H1 (cell line): Measurements from ENCODE around the gene CELA1.

Experiments
- CEBPB ChIP-seq: IDR thresholded peaks from 2 replicates; pipeline ENCODE4 v1.6.1; 2012; ENCODE audit warnings: low read depth, low read length
- EP300 ChIP-seq, 2 experiments: IDR thresholded peaks; 1 replicate in 1 of 2; 2 replicates in 1 of 2; pipeline ENCODE4 v1.6.1; 2011 to 2012; ENCODE audit warnings: low read depth in 2 of 2, low read length in 2 of 2, mild to moderate bottlenecking in 2 of 2, borderline replicate concordance in 1 of 2, inconsistent platforms in 1 of 2, moderate library complexity in 1 of 2
- EZH2 ChIP-seq: fragments of 200-600 bp; sonication (generic); IDR thresholded peaks from 2 replicates; pipeline ENCODE4 v1.7.1; 2012; ENCODE audit warnings: low read depth, mild to moderate bottlenecking, moderate library complexity, low read length, inconsistent platforms; ENCODE audit not compliant: severe bottlenecking
- GABPA ChIP-seq: IDR thresholded peaks from 2 replicates; pipeline ENCODE4 v1.6.1; 2011; ENCODE audit warnings: mild to moderate bottlenecking, low read length, moderate library complexity, borderline replicate concordance; ENCODE audit not compliant: insufficient read depth
- JUN ChIP-seq: IDR thresholded peaks from 2 replicates; pipeline ENCODE4 v1.6.1; 2011; ENCODE audit warnings: low read depth, mild to moderate bottlenecking, improper control_type of control experiment, low read length
- PHF8 ChIP-seq: fragments of 200-600 bp; sonication (generic); conservative IDR thresholded peaks from 2 replicates; pipeline ENCODE4 v1.7.1; 2012; ENCODE audit warnings: low read depth, mild to moderate bottlenecking, inconsistent platforms, low read length, moderate library complexity
- POLR2AphosphoS5 ChIP-seq: IDR thresholded peaks from 2 replicates; pipeline ENCODE4 v1.6.1; 2011; ENCODE audit warnings: low read depth, low read length
- RAD21 ChIP-seq, 2 experiments: IDR thresholded peaks in 1 of 2; conservative IDR thresholded peaks in 1 of 2; 2 replicates each; pipeline ENCODE4 v1.6.1; 2011; ENCODE audit warnings: low read depth in 2 of 2, low read length in 2 of 2, improper control_type of control experiment in 1 of 2, inconsistent platforms in 1 of 2, mild to moderate bottlenecking in 1 of 2, moderate library complexity in 1 of 2
- SRF ChIP-seq: IDR thresholded peaks from 2 replicates; pipeline ENCODE4 v1.6.1; 2011; ENCODE audit warnings: mild to moderate bottlenecking, low read depth, low read length, moderate library complexity
- TAF1 ChIP-seq: IDR thresholded peaks from 2 replicates; pipeline ENCODE4 v1.6.1; 2011; ENCODE audit warnings: mild to moderate bottlenecking, low read depth, low read length
- TF ChIP-seq, protein P1 (sequence below), 3 experiments: IDR thresholded peaks; 1 replicate in 2 of 3; 2 replicates in 1 of 3; pipeline versions ENCODE4 v1.5.1 to v1.6.1; 2011; ENCODE audit warnings: low read length in 3 of 3, mild to moderate bottlenecking in 3 of 3, inconsistent platforms in 2 of 3, low read depth in 1 of 3, moderate library complexity in 1 of 3; ENCODE audit not compliant: insufficient read depth in 1 of 3; ENCODE audit errors: control extremely low read depth in 1 of 3

DNA sequence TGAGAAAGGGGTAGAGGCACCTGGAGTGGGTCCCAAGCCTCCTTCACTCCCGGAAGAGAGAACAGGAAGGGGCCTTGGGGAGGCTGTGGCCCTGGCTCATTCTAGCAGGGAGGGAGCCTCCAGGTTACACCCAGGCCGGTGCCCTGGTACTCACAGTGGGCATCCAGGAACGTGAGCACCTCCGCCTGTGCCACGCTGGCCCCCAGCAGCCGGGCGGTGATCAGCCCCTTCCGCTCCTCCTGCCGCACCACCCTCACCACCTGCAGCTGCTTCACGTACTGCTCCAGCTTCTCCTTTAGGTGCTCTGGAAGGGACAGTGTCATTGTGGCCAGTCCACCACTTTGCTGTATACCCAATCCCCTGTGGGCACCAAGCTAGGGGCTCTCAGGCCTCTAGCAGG lies 18.8 kb upstream of the CELA1 start:
- TF ChIP-seq POLR2AphosphoS5, result no peak
- no peak for TF ChIP-seq JUN
- no peak for TF ChIP-seq RAD21 (IDR thresholded peaks at IDR 0.05 in 1 of 2, conservative IDR thresholded peaks at IDR 0.05 in 1 of 2; ENCODE audit: low read depth in 2 of 2, low read length in 2 of 2)
- TF ChIP-seq EP300 (IDR thresholded peaks at IDR 0.05; ENCODE audit: borderline replicate concordance in 1 of 2, low read depth in 2 of 2, low read length in 2 of 2), result no peak
- TF ChIP-seq, protein P1, sequence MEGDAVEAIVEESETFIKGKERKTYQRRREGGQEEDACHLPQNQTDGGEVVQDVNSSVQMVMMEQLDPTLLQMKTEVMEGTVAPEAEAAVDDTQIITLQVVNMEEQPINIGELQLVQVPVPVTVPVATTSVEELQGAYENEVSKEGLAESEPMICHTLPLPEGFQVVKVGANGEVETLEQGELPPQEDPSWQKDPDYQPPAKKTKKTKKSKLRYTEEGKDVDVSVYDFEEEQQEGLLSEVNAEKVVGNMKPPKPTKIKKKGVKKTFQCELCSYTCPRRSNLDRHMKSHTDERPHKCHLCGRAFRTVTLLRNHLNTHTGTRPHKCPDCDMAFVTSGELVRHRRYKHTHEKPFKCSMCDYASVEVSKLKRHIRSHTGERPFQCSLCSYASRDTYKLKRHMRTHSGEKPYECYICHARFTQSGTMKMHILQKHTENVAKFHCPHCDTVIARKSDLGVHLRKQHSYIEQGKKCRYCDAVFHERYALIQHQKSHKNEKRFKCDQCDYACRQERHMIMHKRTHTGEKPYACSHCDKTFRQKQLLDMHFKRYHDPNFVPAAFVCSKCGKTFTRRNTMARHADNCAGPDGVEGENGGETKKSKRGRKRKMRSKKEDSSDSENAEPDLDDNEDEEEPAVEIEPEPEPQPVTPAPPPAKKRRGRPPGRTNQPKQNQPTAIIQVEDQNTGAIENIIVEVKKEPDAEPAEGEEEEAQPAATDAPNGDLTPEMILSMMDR (IDR thresholded peaks at IDR 0.05; ENCODE audit: control extremely low read depth in 1 of 3, insufficient read depth in 1 of 3, low read depth in 1 of 3, low read length in 3 of 3), result no peak
- no peak for TF ChIP-seq CEBPB
- TF ChIP-seq TAF1, result no peak
- TF ChIP-seq PHF8, result no peak
- no peak for TF ChIP-seq GABPA
- no peak for TF ChIP-seq EZH2
- no peak for TF ChIP-seq SRF
